CD4-positive, alpha-beta T cell (primary cell): ENCODE data around the gene ACADVL. TPM values are rescaled to one million over a fixed set of nuclear protein-coding genes. Genes with fewer than 3 reads are reported as not detected.
A peak's percentile ranks its signal among the peaks of the same experiment; 100 is the strongest.

Experiments
- ATAC-seq: fragments of 200-7000 bp; cut with Tn5 transposase; one replicate; pipeline ENCODE4 v1.10.0; 2022; ENCODE audit warnings: mild to moderate bottlenecking; ENCODE audit not compliant: poor library complexity
- CTCF ChIA-PET: fragments of 350-600 bp; sonication (Branson Sonifier 250); formaldehyde crosslinking; loops from one replicate; lab custom pipeline; 2021; ENCODE audit warnings: antibody characterized with exemption, inconsistent platforms; lab: Charles Lee
- POLR2A ChIA-PET: fragments of 350-600 bp; sonication (Branson Sonifier 250); formaldehyde crosslinking; loops from one replicate; lab custom pipeline; 2021; ENCODE audit warnings: antibody characterized with exemption, inconsistent platforms; lab: Charles Lee
- DNase-seq, 14 experiments: peaks; one replicate each; pipeline ENCODE4 v3.0.0-alpha.2; 2013 to 2020; ENCODE audit warnings: mixed read lengths in 2 of 14
- H3K27ac ChIP-seq, 2 donors: one replicate each; pipeline versions ENCODE4 v1.5.1 to v1.7.0; 2013; ENCODE audit warnings: low read length in 2 of 2, low read depth in 1 of 2, mild to moderate bottlenecking in 1 of 2
- H3K27me3 ChIP-seq, 2 experiments: 1 replicate in 1 of 2; 2 replicates in 1 of 2; pipeline versions ENCODE4 v1.6.1 to v1.7.0; 2013; ENCODE audit warnings: low read length in 2 of 2, control low read depth in 1 of 2, mild to moderate bottlenecking in 1 of 2, moderate library complexity in 1 of 2; ENCODE audit not compliant: insufficient read depth in 2 of 2, control insufficient read depth in 1 of 2
- H3K36me3 ChIP-seq: one replicate; pipeline ENCODE4 v1.6.1; 2013; ENCODE audit warnings: low read length, control low read depth; ENCODE audit not compliant: insufficient read depth
- H3K4me1 ChIP-seq: one replicate; pipeline ENCODE4 v1.6.1; 2013; ENCODE audit warnings: low read length, control low read depth; ENCODE audit not compliant: insufficient read depth
- H3K4me3 ChIP-seq: one replicate; pipeline ENCODE4 v1.5.1; 2013; ENCODE audit warnings: mild to moderate bottlenecking, low read length, moderate library complexity
- H3K9me3 ChIP-seq, 2 experiments: 1 replicate in 1 of 2; 2 replicates in 1 of 2; pipeline versions ENCODE4 v1.6.1 to v1.7.0; 2013; ENCODE audit warnings: low read length in 2 of 2, mild to moderate bottlenecking in 2 of 2, control low read depth in 1 of 2, moderate library complexity in 1 of 2; ENCODE audit not compliant: control insufficient read depth in 1 of 2, insufficient read depth in 1 of 2
- H3K27ac Mint-ChIP-seq: one replicate; pipeline ENCODE4 v1.8.0; 2020; ENCODE audit warnings: mixed read lengths
- H3K27me3 Mint-ChIP-seq: one replicate; pipeline ENCODE4 v1.8.0; 2021; ENCODE audit warnings: mixed read lengths
- H3K36me3 Mint-ChIP-seq: one replicate; pipeline ENCODE4 v1.8.0; 2021; ENCODE audit warnings: low read depth, mixed read lengths
- H3K4me1 Mint-ChIP-seq: one replicate; pipeline ENCODE4 v1.8.0; 2021; ENCODE audit warnings: low read depth, mixed read lengths
- H3K4me3 Mint-ChIP-seq: one replicate; pipeline ENCODE4 v1.8.0; 2020; ENCODE audit warnings: mild to moderate bottlenecking, mixed read lengths
- H3K9me3 Mint-ChIP-seq: one replicate; pipeline ENCODE4 v1.8.0; 2020; ENCODE audit warnings: mixed read lengths
- intact Hi-C, 2 experiments: fragments of 100-400 bp; cut with DNase I in 1 of 2; cut with micrococcal nuclease in 1 of 2; formaldehyde crosslinking; loops; one replicate each; pipeline versions ENCODE4 v1.15.1 to v1.9.0; 2023 to 2025; cut with DNase I, micrococcal nuclease
- total RNA-seq, 174 experiments: library from RNA in 2 of 174; stranded (reverse) in 2 of 174; gene quantifications; one replicate each; pipeline ENCODE4 v1.2.3 and lab custom pipeline; 2021 to 2026
- TF ChIP-seq, protein P1 (sequence below): fragments of 200-600 bp; IDR thresholded peaks from one replicate; pipeline ENCODE4 v1.8.0; 2022; ENCODE audit warnings: antibody characterized with exemption, mild to moderate bottlenecking

The ACADVL gene
- total RNA-seq, 2 experiments from 2014 or later, result 237 to 257 TPM

GRCh38 chr17:7219229-7219811 lies 418 bp upstream of the ACADVL start:
- Histone ChIP-seq H3K9me3 (no peaks in the 10 kb centered on the region), H3K36me3 (peaks cover 29% of the 10 kb centered on the region), H3K27me3 (no peaks in the 10 kb centered on the region), H3K4me1 (peaks cover 68% of the 10 kb centered on the region), H3K27ac (peak overlapping the region; percentile 75 to 79), H3K4me3 (peak overlapping the region; percentile 70)
- DNase-seq, result peak in 1 of 14 experiments; percentile 0
- no peak for ATAC-seq
- H3K4me1 Mint-ChIP-seq, result peaks cover 61% of the 10 kb centered on the region
- peaks cover 16% of the 10 kb centered on the region for H3K36me3 Mint-ChIP-seq
- H3K4me3 Mint-ChIP-seq, result peak overlapping the region; percentile 95
- CTCF ChIA-PET, result interaction anchor here (0.5 to 3.4 kb wide), 5 partner anchors 16 to 77 kb away, joined by 3 to 31 read pairs (median 19); partner anchors contain the start of genes DVL2 and GABARAP
- peak overlapping the region; percentile 76 for H3K27ac Mint-ChIP-seq
- TF ChIP-seq, protein P1, sequence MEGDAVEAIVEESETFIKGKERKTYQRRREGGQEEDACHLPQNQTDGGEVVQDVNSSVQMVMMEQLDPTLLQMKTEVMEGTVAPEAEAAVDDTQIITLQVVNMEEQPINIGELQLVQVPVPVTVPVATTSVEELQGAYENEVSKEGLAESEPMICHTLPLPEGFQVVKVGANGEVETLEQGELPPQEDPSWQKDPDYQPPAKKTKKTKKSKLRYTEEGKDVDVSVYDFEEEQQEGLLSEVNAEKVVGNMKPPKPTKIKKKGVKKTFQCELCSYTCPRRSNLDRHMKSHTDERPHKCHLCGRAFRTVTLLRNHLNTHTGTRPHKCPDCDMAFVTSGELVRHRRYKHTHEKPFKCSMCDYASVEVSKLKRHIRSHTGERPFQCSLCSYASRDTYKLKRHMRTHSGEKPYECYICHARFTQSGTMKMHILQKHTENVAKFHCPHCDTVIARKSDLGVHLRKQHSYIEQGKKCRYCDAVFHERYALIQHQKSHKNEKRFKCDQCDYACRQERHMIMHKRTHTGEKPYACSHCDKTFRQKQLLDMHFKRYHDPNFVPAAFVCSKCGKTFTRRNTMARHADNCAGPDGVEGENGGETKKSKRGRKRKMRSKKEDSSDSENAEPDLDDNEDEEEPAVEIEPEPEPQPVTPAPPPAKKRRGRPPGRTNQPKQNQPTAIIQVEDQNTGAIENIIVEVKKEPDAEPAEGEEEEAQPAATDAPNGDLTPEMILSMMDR, result no peak
- no peaks in the 10 kb centered on the region for H3K9me3 Mint-ChIP-seq
- POLR2A ChIA-PET, result interaction anchor here (0.6 to 13.1 kb wide), 9 partner anchors 14 to 1800 kb away, joined by 3 to 234 read pairs (median 5); partner anchors contain the start of genes CTDNEP1, DVL2, ELP5 and GABARAP
- H3K27me3 Mint-ChIP-seq, result no peaks in the 10 kb centered on the region
- intact Hi-C loops, result loop anchor here in 1 of 2 experiments (5.0 kb wide), 1 partner anchor 33 kb away; the partner anchor contains the start of genes CTDNEP1 and ELP5

GRCh38 chr17:7220593-7221277 lies 997 bp downstream of the ACADVL start:
- H3K36me3 Mint-ChIP-seq, result peaks cover 25% of the 10 kb centered on the region
- peak overlapping the region; percentile 72 for H3K27ac Mint-ChIP-seq
- intact Hi-C loops, result loop anchor here (1.0 to 5.0 kb wide), 3 partner anchors 17 to 87 kb away; partner anchors contain the start of gene EIF5A (in 1 of the 2)
- Histone ChIP-seq H3K4me3 (peak overlapping the region; percentile 70), H3K27me3 (no peaks in the 10 kb centered on the region), H3K9me3 (no peaks in the 10 kb centered on the region), H3K4me1 (peaks cover 55% of the 10 kb centered on the region), H3K27ac (peak overlapping the region; percentile 72 to 79), H3K36me3 (peaks cover 41% of the 10 kb centered on the region)
- peaks cover 47% of the 10 kb centered on the region for H3K4me1 Mint-ChIP-seq
- ChIA-PET CTCF (interaction anchor here (0.6 to 3.4 kb wide), 22 partner anchors 11 to 175 kb away, joined by 3 to 31 read pairs (median 4); partner anchors contain the start of genes ACAP1, CTDNEP1, DVL2 and ELP5), POLR2A (interaction anchor here (0.6 to 13.1 kb wide), 7 partner anchors 17 to 258 kb away, joined by 3 to 234 read pairs (median 6); partner anchors contain the start of genes CTDNEP1, DVL2, ELP5 and GABARAP)
- no peaks in the 10 kb centered on the region for H3K27me3 Mint-ChIP-seq
- ATAC-seq (peak; percentile 62), DNase-seq (peak in 13 of 14 experiments; percentile 44 to 81 (median 62))
- H3K9me3 Mint-ChIP-seq, result no peaks in the 10 kb centered on the region
- H3K4me3 Mint-ChIP-seq, result peak overlapping the region; percentile 95
- TF ChIP-seq, protein P1, result peak; percentile 45
